ENCODE measurements around the gene AFG1L. TPM values are rescaled to one million over a fixed set of nuclear protein-coding genes. Genes with fewer than 3 reads are reported as not detected.
"Not testable (repeated sequence)": the region's sequence is repeated elsewhere in the genome, so short reads cannot be mapped to it uniquely, and the experiment has no call there.

Gene AFG1L
- total RNA-seq, 1 experiment from 2014 or later, result 6.1 TPM

DNA sequence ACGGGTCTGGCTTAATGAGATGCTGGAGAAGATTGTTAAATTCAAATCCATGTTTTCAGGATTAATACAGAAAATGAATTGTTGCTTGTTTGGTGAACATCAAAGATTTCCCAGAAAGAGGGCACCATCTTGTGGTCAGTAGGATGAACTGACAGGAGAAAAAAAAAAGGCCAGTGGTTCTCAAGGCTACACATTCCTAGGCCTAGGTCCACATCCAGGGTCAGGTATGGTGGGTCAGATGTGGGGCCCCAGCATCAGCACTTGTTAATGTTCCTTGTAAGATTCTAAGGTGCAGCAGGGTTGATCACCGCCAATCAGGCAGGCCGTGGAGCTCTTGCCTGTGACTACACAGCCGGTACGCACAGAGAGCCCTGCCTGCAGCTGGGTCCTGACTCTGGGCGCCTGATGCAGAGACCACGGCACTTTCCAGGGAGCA is 231.9 kb downstream of the AFG1L start:
- H3K27me3 ChIP-seq (ENCODE audit: low read length), result no peaks in the 10 kb centered on the region
- no peak overlapping the region for H2AFZ ChIP-seq (ENCODE audit: low read length)
- H3K4me1 ChIP-seq (ENCODE audit: low read length), result peaks cover 6% of the 10 kb centered on the region
- no peak overlapping the region for H3K9ac ChIP-seq (ENCODE audit: low read length)
- H3K79me2 ChIP-seq (ENCODE audit: low read length), result no peaks in the 10 kb centered on the region
- H3K27ac ChIP-seq (ENCODE audit: low read length), result no peak overlapping the region
- no peaks in the 10 kb centered on the region for H3K9me3 ChIP-seq (ENCODE audit: low read length)
- peak; percentile 69 for DNase-seq
- H4K20me1 ChIP-seq (ENCODE audit: insufficient read depth, low read depth, low read length), result no peaks in the 10 kb centered on the region
- H3K36me3 ChIP-seq (ENCODE audit: insufficient read depth, low read length), result no peaks in the 10 kb centered on the region
- no peak overlapping the region for H3K4me3 ChIP-seq (ENCODE audit: low read length)
- H3K9me2 ChIP-seq (replicated peaks; ENCODE audit: insufficient read depth, low read length), result no peaks in the 10 kb centered on the region
- H3K4me2 ChIP-seq (ENCODE audit: low read depth, low read length, poor library complexity, severe bottlenecking), result no peak overlapping the region

DNA sequence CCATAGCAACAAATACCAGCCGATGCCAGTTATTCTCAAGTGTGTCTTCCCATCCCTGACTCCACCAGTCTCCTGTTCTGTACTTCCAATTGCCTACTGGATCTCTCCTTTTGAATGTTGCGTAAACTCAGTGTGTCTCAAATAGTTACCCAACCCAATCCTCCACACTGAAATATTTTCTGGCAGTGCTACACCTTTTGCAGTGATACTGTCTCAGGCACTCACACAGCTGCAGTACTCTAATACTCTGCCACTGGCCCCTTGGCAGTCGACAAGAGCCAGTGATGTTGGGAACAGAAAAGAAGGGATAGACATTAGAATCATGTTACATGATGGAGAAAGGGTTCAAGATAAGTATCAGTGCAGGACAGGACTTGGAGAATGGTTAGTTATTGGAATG is 234.0 kb downstream of the AFG1L start:
- Histone ChIP-seq H3K4me1 (ENCODE audit: low read length) (peaks cover 20% of the 10 kb centered on the region), H3K9me3 (ENCODE audit: low read length) (no peaks in the 10 kb centered on the region), H3K9ac (ENCODE audit: low read length) (no peak overlapping the region), H3K4me2 (ENCODE audit: low read depth, low read length, poor library complexity, severe bottlenecking) (no peak overlapping the region), H3K9me2 (replicated peaks; ENCODE audit: insufficient read depth, low read length) (no peaks in the 10 kb centered on the region), H3K36me3 (ENCODE audit: insufficient read depth, low read length) (no peaks in the 10 kb centered on the region), H2AFZ (ENCODE audit: low read length) (no peak overlapping the region), H3K27ac (ENCODE audit: low read length) (no peak overlapping the region), H3K4me3 (ENCODE audit: low read length) (no peak overlapping the region), H3K27me3 (ENCODE audit: low read length) (no peaks in the 10 kb centered on the region), H4K20me1 (ENCODE audit: insufficient read depth, low read depth, low read length) (no peaks in the 10 kb centered on the region), H3K79me2 (ENCODE audit: low read length) (no peaks in the 10 kb centered on the region)
- no peak for DNase-seq

DNA sequence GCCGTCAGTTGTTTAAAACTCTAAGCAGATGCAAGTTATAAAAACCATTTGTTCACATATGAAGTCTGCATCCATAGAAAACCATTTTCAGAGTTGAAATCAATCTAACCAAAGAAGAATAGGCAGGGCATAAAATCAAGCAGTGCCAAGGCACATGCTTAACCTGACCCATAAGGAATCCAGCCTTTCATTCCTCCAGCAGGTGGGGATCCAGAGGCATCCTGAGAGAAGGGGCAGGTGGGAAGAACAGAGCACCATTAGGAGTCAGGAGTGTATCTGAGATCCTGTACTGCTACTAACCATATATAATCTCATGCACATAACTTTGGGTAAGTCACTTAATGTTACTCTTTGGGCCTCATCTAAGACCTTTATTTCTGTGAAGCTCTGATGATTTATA is 236.5 kb downstream of the AFG1L start:
- no peak for DNase-seq
- Histone ChIP-seq H3K4me2 (ENCODE audit: low read depth, low read length, poor library complexity, severe bottlenecking) (no peak overlapping the region), H3K9ac (ENCODE audit: low read length) (no peak overlapping the region), H4K20me1 (ENCODE audit: insufficient read depth, low read depth, low read length) (no peaks in the 10 kb centered on the region), H2AFZ (ENCODE audit: low read length) (no peak overlapping the region), H3K4me1 (ENCODE audit: low read length) (peaks cover 45% of the 10 kb centered on the region), H3K27me3 (ENCODE audit: low read length) (no peaks in the 10 kb centered on the region), H3K9me3 (ENCODE audit: low read length) (no peaks in the 10 kb centered on the region), H3K27ac (ENCODE audit: low read length) (no peak overlapping the region), H3K4me3 (ENCODE audit: low read length) (no peak overlapping the region), H3K9me2 (replicated peaks; ENCODE audit: insufficient read depth, low read length) (no peaks in the 10 kb centered on the region), H3K36me3 (ENCODE audit: insufficient read depth, low read length) (no peaks in the 10 kb centered on the region), H3K79me2 (ENCODE audit: low read length) (no peaks in the 10 kb centered on the region)

DNA sequence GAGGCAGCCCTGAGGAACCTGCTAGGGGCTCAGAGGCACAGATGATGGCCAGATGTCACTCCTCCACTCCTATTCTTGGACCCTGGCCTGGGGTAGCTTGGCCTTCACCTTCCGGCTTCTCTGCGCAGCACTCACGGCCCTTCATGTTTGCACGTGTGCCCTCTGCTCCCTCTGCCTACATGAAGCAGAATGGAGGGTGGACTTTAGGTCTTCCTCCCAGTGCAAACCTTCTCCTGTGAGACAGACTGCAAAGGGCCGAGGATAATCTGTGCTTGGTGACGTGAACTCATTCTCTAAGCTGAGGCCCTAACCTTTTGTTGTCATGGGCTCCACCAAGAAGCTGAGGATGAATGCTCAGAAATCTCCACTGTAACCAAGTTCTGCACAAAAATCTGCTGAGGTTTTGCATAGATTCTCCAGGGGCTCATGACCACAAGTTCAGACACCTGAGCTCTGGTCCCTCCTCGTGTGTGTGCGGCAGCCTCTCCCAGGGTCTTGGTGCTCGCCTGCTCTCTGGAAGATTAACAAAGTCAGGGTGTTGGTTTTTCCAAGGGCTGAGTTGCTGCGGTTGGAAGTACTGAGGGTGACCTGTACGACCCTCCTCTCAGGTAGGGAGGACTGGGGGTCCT is 240.4 kb downstream of the AFG1L start:
- Histone ChIP-seq H3K79me2 (ENCODE audit: low read length) (no peaks in the 10 kb centered on the region), H2AFZ (ENCODE audit: low read length) (peak overlapping the region; percentile 49), H3K4me3 (ENCODE audit: low read length) (peak overlapping the region; percentile 54), H4K20me1 (ENCODE audit: insufficient read depth, low read depth, low read length) (no peaks in the 10 kb centered on the region), H3K27ac (ENCODE audit: low read length) (peak overlapping the region; percentile 91), H3K4me1 (ENCODE audit: low read length) (peaks cover 69% of the 10 kb centered on the region), H3K4me2 (ENCODE audit: low read depth, low read length, poor library complexity, severe bottlenecking) (peak overlapping the region; percentile 76), H3K9ac (ENCODE audit: low read length) (peak overlapping the region; percentile 57), H3K9me3 (ENCODE audit: low read length) (no peaks in the 10 kb centered on the region), H3K36me3 (ENCODE audit: insufficient read depth, low read length) (no peaks in the 10 kb centered on the region), H3K9me2 (replicated peaks; ENCODE audit: insufficient read depth, low read length) (no peaks in the 10 kb centered on the region), H3K27me3 (ENCODE audit: low read length) (no peaks in the 10 kb centered on the region)
- DNase-seq, result peak; percentile 91

DNA sequence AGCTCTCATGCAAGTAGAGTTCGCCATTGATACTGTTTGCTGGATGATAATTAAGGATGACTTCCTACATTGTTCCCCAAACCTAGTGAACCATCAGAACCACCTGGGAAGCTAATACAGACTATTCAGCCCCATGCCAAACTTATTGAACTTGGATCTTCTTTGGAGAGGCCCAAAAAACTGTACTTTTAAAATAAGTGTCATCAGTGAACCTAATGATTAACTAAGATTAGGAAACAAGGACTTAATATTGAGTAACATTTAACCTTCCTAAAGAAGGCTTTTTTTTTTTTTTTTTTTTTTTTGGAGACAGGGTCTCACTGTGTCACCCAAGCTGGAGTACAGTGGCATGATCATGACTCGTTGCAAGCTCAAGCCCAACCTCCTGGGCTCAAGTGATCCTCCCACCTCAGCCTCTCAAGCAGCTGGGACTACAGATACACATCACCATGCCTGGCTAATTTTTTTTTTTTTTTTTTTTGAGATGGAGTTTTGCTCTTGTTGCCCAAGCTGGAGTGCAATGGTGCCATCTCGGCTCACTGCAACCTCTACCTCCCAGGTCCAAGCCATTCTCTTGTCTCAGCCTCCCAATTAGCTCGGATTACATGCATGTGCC is 241.2 kb downstream of the AFG1L start:
- not testable (repeated sequence) for H2AFZ ChIP-seq (ENCODE audit: low read length); H4K20me1 ChIP-seq (ENCODE audit: insufficient read depth, low read depth, low read length); H3K9me2 ChIP-seq (replicated peaks; ENCODE audit: insufficient read depth, low read length); H3K27me3 ChIP-seq (ENCODE audit: low read length); H3K36me3 ChIP-seq (ENCODE audit: insufficient read depth, low read length); H3K79me2 ChIP-seq (ENCODE audit: low read length); H3K9me3 ChIP-seq (ENCODE audit: low read length)
- Histone ChIP-seq H3K4me3 (ENCODE audit: low read length) (peak overlapping the region; percentile 54), H3K9ac (ENCODE audit: low read length) (peak overlapping the region; percentile 57; the same call in 1 of the 2 replicates), H3K4me2 (ENCODE audit: low read depth, low read length, poor library complexity, severe bottlenecking) (peak overlapping the region; percentile 76), H3K4me1 (ENCODE audit: low read length) (peaks cover 69% of the 10 kb centered on the region), H3K27ac (ENCODE audit: low read length) (peak overlapping the region; percentile 91)
- peak; percentile 47 for DNase-seq

DNA sequence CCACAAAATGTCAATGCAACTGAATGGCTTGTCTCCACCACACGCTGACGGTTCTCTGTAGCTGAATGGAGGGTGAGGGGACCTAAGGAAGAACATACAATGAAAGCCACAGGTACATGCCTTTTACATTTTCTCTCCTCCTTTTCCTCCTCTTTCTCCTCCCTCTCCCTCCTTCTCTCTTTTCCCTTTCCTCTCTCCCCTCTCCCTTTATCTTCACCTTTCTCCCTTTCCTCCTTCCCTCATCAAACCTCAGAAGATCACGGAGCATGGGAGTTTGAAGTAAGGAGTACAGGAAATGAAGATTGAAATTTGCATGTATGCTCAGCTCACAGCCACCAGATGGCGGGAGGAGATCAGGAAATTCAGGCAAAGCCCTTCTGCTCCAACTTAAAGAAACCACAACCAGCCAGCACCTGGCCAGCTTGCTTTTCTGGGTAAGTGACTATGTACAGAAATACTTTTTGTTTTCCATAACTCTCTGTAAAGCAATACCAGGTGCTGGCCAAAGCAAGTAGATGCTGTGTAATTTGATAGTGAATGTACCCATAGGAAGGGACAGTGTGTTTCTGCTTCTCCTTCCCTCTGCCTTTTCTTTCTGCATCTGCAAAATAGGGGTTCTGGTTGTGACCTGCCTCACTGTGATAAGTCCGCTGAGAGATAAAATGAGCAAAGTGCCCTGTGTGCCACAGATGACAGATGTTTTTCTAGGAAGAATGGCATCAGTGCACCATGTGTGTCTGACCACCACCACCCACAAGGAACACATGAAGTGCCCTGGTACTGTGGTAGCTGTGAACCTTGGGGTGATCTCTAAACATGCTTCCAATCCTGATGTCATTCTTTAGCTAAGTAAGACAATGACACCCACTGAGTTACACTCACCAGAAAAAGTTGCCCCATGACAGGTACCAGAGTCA is 247.2 kb downstream of the AFG1L start:
- Histone ChIP-seq H3K36me3 (ENCODE audit: insufficient read depth, low read length) (no peaks in the 10 kb centered on the region), H3K4me3 (ENCODE audit: low read length) (peak overlapping the region; percentile 37), H3K9me2 (replicated peaks; ENCODE audit: insufficient read depth, low read length) (no peaks in the 10 kb centered on the region), H3K27me3 (ENCODE audit: low read length) (no peaks in the 10 kb centered on the region), H2AFZ (ENCODE audit: low read length) (peak overlapping the region; percentile 33), H3K9me3 (ENCODE audit: low read length) (no peaks in the 10 kb centered on the region), H3K27ac (ENCODE audit: low read length) (peak overlapping the region; percentile 71), H3K79me2 (ENCODE audit: low read length) (no peaks in the 10 kb centered on the region), H3K4me2 (ENCODE audit: low read depth, low read length, poor library complexity, severe bottlenecking) (peak overlapping the region; percentile 63), H3K4me1 (ENCODE audit: low read length) (peaks cover 58% of the 10 kb centered on the region), H3K9ac (ENCODE audit: low read length) (peak overlapping the region; percentile 27), H4K20me1 (ENCODE audit: insufficient read depth, low read depth, low read length) (no peaks in the 10 kb centered on the region)
- peak; percentile 93 for DNase-seq

DNA sequence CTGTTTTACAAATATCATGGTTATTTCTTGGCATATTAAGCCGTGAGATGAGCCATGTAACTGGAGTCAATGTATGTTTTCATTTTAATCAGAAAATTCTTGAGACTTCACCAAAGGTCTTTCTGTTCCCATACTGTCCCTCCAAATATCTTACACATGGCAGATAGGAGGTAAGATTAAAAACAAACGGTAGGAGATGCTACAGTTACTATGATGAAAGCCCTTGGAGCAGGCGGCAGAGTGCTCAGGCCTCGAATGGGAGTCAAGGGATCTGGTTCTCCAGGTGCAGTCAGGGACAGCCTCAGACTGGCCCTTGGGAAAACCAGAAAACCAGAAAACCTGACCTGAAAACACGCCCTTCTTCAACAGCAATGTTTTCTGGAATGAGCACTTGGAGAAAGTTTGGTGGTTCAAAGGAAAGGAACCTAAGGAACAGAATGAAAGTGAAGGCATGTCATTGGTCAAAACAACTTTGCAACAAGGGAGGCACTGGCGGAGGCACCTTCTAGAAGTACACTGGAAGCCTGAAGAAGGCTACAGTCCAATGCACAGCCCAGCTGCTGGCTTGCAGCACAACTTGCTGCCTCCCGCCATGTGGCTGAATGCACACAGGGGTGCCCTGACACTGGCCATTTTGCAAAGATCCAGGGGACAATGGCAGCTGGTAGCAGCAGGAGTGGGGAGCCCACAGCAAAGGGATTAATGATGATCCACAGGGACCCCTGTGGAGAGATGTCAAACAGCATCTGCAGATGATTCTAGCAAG is 248.5 kb downstream of the AFG1L start:
- Histone ChIP-seq H3K9ac (ENCODE audit: low read length) (peak overlapping the region; percentile 27), H3K79me2 (ENCODE audit: low read length) (no peaks in the 10 kb centered on the region), H3K9me3 (ENCODE audit: low read length) (no peaks in the 10 kb centered on the region), H3K9me2 (replicated peaks; ENCODE audit: insufficient read depth, low read length) (no peaks in the 10 kb centered on the region), H3K36me3 (ENCODE audit: insufficient read depth, low read length) (no peaks in the 10 kb centered on the region), H3K4me1 (ENCODE audit: low read length) (peaks cover 51% of the 10 kb centered on the region), H2AFZ (ENCODE audit: low read length) (no peak overlapping the region), H3K27me3 (ENCODE audit: low read length) (no peaks in the 10 kb centered on the region), H3K4me2 (ENCODE audit: low read depth, low read length, poor library complexity, severe bottlenecking) (peak overlapping the region; percentile 63), H3K4me3 (ENCODE audit: low read length) (peak overlapping the region; percentile 37), H3K27ac (ENCODE audit: low read length) (peak overlapping the region; percentile 71), H4K20me1 (ENCODE audit: insufficient read depth, low read depth, low read length) (no peaks in the 10 kb centered on the region)
- DNase-seq, result peak; percentile 72
